Ascending aorta (tissue), 2 donors: ENCODE results near the gene RAB4A. TPM values are rescaled to one million over a fixed set of nuclear protein-coding genes. Genes with fewer than 3 reads are reported as not detected.
A peak's percentile ranks its signal among the peaks of the same experiment; 100 is the strongest.

Experiments used
- DNase-seq, 2 donors: peaks; one replicate each; pipeline ENCODE4 v3.0.0-alpha.2; 2019; ENCODE audit warnings: low spot score in 2 of 2
- H3K27ac ChIP-seq, 2 donors: fragments of 200-600 bp; sonication (generic); one replicate each; pipeline ENCODE4 v1.5.1; 2016 to 2017; ENCODE audit warnings: mild to moderate bottlenecking in 1 of 2
- H3K27me3 ChIP-seq: fragments of 200-600 bp; sonication (generic); one replicate; pipeline ENCODE4 v1.5.1; 2017
- H3K36me3 ChIP-seq, 2 donors: fragments of 200-600 bp; sonication (generic); one replicate each; pipeline ENCODE4 v1.5.1; 2016
- H3K4me1 ChIP-seq, 2 donors: fragments of 200-600 bp; sonication (generic); one replicate each; pipeline ENCODE4 v1.5.1; 2016 to 2017; ENCODE audit warnings: mild to moderate bottlenecking in 1 of 2
- H3K4me3 ChIP-seq, 2 donors: fragments of 200-600 bp; sonication (generic); one replicate each; pipeline ENCODE4 v1.5.1; 2016 to 2017; ENCODE audit warnings: mild to moderate bottlenecking in 1 of 2
- H3K9me3 ChIP-seq, 2 donors: fragments of 200-600 bp; sonication (generic); one replicate each; pipeline ENCODE4 v1.5.1; 2016
- CTCF ChIP-seq, 3 experiments: fragments of 200-600 bp in 2 of 3; fragments of 450-650 bp in 1 of 3; sonication (generic) in 2 of 3; IDR thresholded peaks; one replicate each; pipeline ENCODE4 v1.5.1; 2016 to 2019; ENCODE audit warnings: antibody characterized with exemption in 3 of 3, mild to moderate bottlenecking in 1 of 3, moderate library complexity in 1 of 3
- intact Hi-C: fragments of 100-400 bp; cut with DNase I; formaldehyde crosslinking; loops from one replicate; pipeline ENCODE4 v1.15.1; 2023
- total RNA-seq: library from RNA; depleted of rRNA; stranded (reverse); fragments of >200 nt; gene quantifications from one replicate; pipeline ENCODE4 v1.1.0, GENCODE V29; 2016

RAB4A gene
- total RNA-seq, 1 donor from 2014 or later, result 6.0 TPM

DNA sequence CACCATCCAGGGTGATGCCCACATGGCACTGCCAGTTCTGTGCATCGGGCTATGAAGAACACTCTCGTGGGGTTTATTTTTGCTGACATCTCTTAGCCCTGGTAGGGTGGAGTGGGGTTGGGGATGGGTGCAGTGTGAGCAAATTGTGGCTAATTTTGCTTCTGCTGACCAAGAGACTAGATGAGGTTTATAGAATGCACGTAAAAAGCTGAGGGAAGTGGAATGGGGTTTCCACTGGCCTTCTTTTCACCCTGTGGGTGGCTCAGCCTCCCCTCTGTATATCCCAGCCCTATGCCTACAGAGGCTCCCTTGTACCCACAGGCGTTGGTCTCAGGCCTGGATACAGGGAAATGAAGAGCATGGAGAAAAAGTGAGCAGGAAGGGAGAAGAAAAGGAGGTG lies 44.1 kb upstream of the RAB4A start:
- H3K36me3 ChIP-seq, result no peaks in the 10 kb centered on the region
- H3K27ac ChIP-seq, result no peak overlapping the region
- DNase-seq, result no peak
- no peaks in the 10 kb centered on the region for H3K27me3 ChIP-seq
- no peaks in the 10 kb centered on the region for H3K9me3 ChIP-seq
- peaks cover 9 to 26% of the 10 kb centered on the region in 2 donors for H3K4me1 ChIP-seq
- TF ChIP-seq CTCF (IDR thresholded peaks at IDR 0.05), result no peak
- H3K4me3 ChIP-seq, result no peak overlapping the region
- intact Hi-C loops, result loop anchor here (2.0 to 10.0 kb wide), 4 partner anchors 70 to 492 kb away; partner anchors contain the start of gene RHOU

DNA sequence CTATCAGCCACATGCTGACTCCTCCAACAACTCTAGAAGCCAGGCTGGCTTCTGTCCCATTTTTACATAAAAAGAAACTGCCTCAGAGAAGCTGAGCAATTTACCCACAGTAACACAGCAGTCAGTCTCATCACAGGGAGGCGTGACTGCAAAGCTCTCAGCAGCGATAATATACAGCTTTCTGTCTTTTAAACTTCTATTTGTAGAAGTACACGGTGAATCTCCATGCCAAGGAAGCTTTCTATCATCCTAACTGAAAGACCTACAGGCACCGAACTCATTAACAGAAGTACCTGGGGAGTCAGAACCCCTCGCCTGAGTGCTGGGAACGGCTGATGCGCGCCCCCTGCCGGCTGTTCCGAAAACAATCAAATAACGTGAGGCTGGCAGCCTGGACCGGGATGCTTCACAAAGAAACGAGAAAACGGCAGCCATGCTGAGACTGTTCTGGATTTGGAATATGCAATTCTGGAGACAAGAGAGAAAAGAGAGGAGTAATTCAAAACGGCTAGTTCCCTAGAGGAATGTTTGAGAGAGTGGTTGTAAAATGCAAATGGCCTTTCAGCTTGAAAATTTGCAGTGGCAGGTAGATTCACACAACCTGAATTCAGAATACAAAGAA lies 43.5 kb upstream of the RAB4A start:
- DNase-seq, result peak; percentile 30 to 90
- Histone ChIP-seq H3K4me1 (peaks cover 9 to 25% of the 10 kb centered on the region in 2 donors), H3K36me3 (no peaks in the 10 kb centered on the region), H3K9me3 (no peaks in the 10 kb centered on the region), H3K27ac (no peak overlapping the region), H3K27me3 (no peaks in the 10 kb centered on the region), H3K4me3 (no peak overlapping the region)
- intact Hi-C loops, result loop anchor here (2.0 to 10.0 kb wide), 4 partner anchors 71 to 493 kb away; partner anchors contain the start of gene RHOU
- TF ChIP-seq CTCF (IDR thresholded peaks at IDR 0.05), result peak; percentile 74 to 86 (median 85)

- H3K9me3 ChIP-seq, result no peaks in the 10 kb centered on the region
- H3K27ac ChIP-seq, result no peak overlapping the region
- no peak for DNase-seq
- intact Hi-C loops, result loop anchor here (5.0 to 10.0 kb wide), 2 partner anchors 134 to 326 kb away; no protein-coding TSS in a partner anchor
- no peaks in the 10 kb centered on the region for H3K36me3 ChIP-seq
- no peak for TF ChIP-seq CTCF (IDR thresholded peaks at IDR 0.05)
- peaks cover 9 to 25% of the 10 kb centered on the region in 2 donors for H3K4me1 ChIP-seq
- H3K4me3 ChIP-seq, result no peak overlapping the region
- no peaks in the 10 kb centered on the region for H3K27me3 ChIP-seq
These were observed 42.4 kb upstream of the RAB4A start for GRCh38 chr1:229228522-229228921.

GRCh38 chr1:229229137-229229720 lies 41.7 kb upstream of the RAB4A start:
- Histone ChIP-seq H3K4me3 (peak overlapping the region in 1 of 2 donors; percentile 43), H3K27me3 (no peaks in the 10 kb centered on the region), H3K27ac (peak overlapping the region; percentile 52 to 70), H3K4me1 (peaks cover 9 to 25% of the 10 kb centered on the region in 2 donors), H3K36me3 (no peaks in the 10 kb centered on the region), H3K9me3 (no peaks in the 10 kb centered on the region)
- intact Hi-C loops, result loop anchor here (5.0 to 10.0 kb wide), 2 partner anchors 134 to 327 kb away; no protein-coding TSS in a partner anchor
- TF ChIP-seq CTCF (IDR thresholded peaks at IDR 0.05), result no peak
- no peak for DNase-seq

- H3K27ac ChIP-seq, result peak overlapping the region; percentile 52 to 70
- no peaks in the 10 kb centered on the region for H3K9me3 ChIP-seq
- no peak for TF ChIP-seq CTCF (IDR thresholded peaks at IDR 0.05)
- intact Hi-C loops, result loop anchor here (5.0 to 10.0 kb wide), 2 partner anchors 135 to 327 kb away; no protein-coding TSS in a partner anchor
- H3K4me1 ChIP-seq, result peaks cover 9 to 25% of the 10 kb centered on the region in 2 donors
- no peaks in the 10 kb centered on the region for H3K36me3 ChIP-seq
- peak in 1 of 2 donors; percentile 82 for DNase-seq
- no peaks in the 10 kb centered on the region for H3K27me3 ChIP-seq
- peak overlapping the region in 1 of 2 donors; percentile 43 for H3K4me3 ChIP-seq
These were observed 41.2 kb upstream of the RAB4A start for GRCh38 chr1:229229721-229230139.
